HFF-Myc (cell line): Measurements from ENCODE around the gene MFSD2A.
"Not testable (repeated sequence)": the region's sequence is repeated elsewhere in the genome, so short reads cannot be mapped to it uniquely, and the experiment has no call there.

Source experiments
- DNase-seq: peaks from one replicate; pipeline ENCODE4 v3.0.0-alpha.2; 2011; ENCODE audit warnings: low read depth; ENCODE audit errors: extremely low read depth
- H3K4me3 ChIP-seq: replicated peaks from 2 replicates; pipeline ENCODE4 v1.5.1; 2011; ENCODE audit warnings: low read depth, mild to moderate bottlenecking, control low read depth, low read length
- CTCF ChIP-seq: IDR thresholded peaks from 2 replicates; pipeline ENCODE4 v1.5.1; 2012; ENCODE audit warnings: mild to moderate bottlenecking, low read depth, low read length, control low read depth; ENCODE audit errors: missing control alignments

Gene MFSD2A

GRCh38 chr1:39954870-39955546 is at the start of gene MFSD2A:
Gene MFSD2A (plus strand): TSS chr1:39955145. CDS start chr1:39955293, 148 bp downstream.
- H3K4me3 ChIP-seq = peak within 1 kb of the TSS; percentile 73
- peak; percentile 47 for DNase-seq
- TF ChIP-seq CTCF = no peak

- no peak overlapping the region for H3K4me3 ChIP-seq
- no peak for DNase-seq
- TF ChIP-seq CTCF = no peak
Observed at GRCh38 chr1:39905172-39905571, 49.8 kb upstream of the MFSD2A start.

- no peak for DNase-seq
Observed at GRCh38 chr1:39907528-39908453, 47.2 kb upstream of the MFSD2A start.

GRCh38 chr1:39908534-39908933 is 46.4 kb upstream of the MFSD2A start:
- no peak overlapping the region for H3K4me3 ChIP-seq
- DNase-seq = no peak
- TF ChIP-seq CTCF = no peak

More at GRCh38 chr1:39907528-39908453, 47.2 kb upstream of the MFSD2A start:
- no peak overlapping the region for H3K4me3 ChIP-seq
- no peak for TF ChIP-seq CTCF

GRCh38 chr1:39910263-39910662 is 44.7 kb upstream of the MFSD2A start:
- no peak overlapping the region for H3K4me3 ChIP-seq
- no peak for TF ChIP-seq CTCF
- no peak for DNase-seq

- not testable (repeated sequence) for H3K4me3 ChIP-seq, DNase-seq
Observed at GRCh38 chr1:39913136-39913535, 41.8 kb upstream of the MFSD2A start.

- DNase-seq = no peak
- no peak overlapping the region for H3K4me3 ChIP-seq
- no peak for TF ChIP-seq CTCF
Observed at GRCh38 chr1:39915499-39916129, 39.3 kb upstream of the MFSD2A start.
